GM12801 (cell line): Measurements from ENCODE around the gene YTHDC2.

Experiments
- TF ChIP-seq, protein P1 (sequence below): IDR thresholded peaks from one replicate; pipeline ENCODE4 v1.5.1; 2011; ENCODE audit warnings: control low read depth; ENCODE audit not compliant: insufficient read length; ENCODE audit errors: extremely low read depth

Gene YTHDC2

GRCh38 chr5:113513384-113514288, at the start of gene YTHDC2:
Gene YTHDC2 (plus strand): TSS chr5:113513694. CDS start chr5:113513896, 202 bp downstream.
- TF ChIP-seq, protein P1, sequence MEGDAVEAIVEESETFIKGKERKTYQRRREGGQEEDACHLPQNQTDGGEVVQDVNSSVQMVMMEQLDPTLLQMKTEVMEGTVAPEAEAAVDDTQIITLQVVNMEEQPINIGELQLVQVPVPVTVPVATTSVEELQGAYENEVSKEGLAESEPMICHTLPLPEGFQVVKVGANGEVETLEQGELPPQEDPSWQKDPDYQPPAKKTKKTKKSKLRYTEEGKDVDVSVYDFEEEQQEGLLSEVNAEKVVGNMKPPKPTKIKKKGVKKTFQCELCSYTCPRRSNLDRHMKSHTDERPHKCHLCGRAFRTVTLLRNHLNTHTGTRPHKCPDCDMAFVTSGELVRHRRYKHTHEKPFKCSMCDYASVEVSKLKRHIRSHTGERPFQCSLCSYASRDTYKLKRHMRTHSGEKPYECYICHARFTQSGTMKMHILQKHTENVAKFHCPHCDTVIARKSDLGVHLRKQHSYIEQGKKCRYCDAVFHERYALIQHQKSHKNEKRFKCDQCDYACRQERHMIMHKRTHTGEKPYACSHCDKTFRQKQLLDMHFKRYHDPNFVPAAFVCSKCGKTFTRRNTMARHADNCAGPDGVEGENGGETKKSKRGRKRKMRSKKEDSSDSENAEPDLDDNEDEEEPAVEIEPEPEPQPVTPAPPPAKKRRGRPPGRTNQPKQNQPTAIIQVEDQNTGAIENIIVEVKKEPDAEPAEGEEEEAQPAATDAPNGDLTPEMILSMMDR: no peak

- TF ChIP-seq, protein P1: no peak
These were observed 39.3 kb upstream of the YTHDC2 start for GRCh38 chr5:113474100-113474728.

- TF ChIP-seq, protein P1: no peak
These were observed 34.8 kb upstream of the YTHDC2 start for GRCh38 chr5:113478691-113479090.

GRCh38 chr5:113480243-113480642, 33.3 kb upstream of the YTHDC2 start:
- TF ChIP-seq, protein P1: no peak

- TF ChIP-seq, protein P1: no peak
These were observed 26.1 kb upstream of the YTHDC2 start for GRCh38 chr5:113487416-113487780.

DNA sequence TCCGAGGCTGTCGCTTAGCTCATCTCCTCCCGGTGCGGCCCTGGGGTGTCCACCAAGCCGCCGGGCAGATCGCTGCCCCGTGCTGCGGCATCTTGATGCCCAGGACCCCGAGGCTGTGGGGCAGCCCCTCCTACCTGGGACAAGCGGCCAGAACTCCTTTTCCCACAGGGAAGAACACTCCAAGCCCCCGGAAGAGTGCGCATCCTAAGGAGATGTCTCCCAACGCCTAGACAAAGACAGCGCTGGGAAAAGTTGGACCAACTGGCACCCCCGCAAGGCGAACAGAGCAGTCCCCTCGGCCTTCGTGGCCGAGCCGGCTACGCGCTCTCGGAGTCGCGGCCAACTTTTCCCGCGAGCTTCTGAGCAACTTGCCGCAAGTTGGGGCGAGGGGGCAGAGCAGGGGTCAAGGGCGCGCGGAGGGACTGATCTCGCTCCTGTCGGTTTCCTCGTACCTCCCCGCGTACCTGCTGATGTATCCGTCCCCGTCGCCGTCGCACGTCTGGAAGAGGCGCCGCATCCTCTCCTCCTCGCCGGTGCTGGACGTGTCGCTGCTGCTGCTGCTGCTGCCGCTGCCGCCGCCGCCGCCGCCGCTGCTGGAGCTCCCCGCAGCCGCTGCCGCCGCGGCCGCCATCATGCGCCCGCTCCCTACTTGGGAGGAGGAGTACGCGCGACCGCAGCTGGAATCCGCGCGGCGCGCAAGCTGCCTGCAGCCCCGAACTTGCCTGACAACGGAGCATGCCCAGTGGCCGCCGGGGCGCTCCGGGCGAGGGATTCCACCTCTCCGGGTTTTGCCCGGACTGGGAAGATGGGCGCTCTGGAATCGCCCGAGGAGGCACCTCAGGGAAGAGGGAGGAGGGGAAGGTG, 25.5 kb upstream of the YTHDC2 start, which contains the start of gene MCC:
Gene MCC, minus strand, starts transcription at position 673 of the 864 bp plus-strand sequence.
- TF ChIP-seq, protein P1: no peak
